PFSK-1 (cell line): ENCODE data around the gene SYNJ2.

Experiments
- FOXP2 ChIP-seq: optimal IDR thresholded peaks from 2 replicates; pipeline ENCODE3; 2011; ENCODE audit warnings: borderline replicate concordance, control low read depth, inconsistent platforms; ENCODE audit not compliant: insufficient read depth; ENCODE audit errors: extremely low read length, extremely low read depth
- POLR2AphosphoS5 ChIP-seq: IDR thresholded peaks from 2 replicates; pipeline ENCODE4 v1.6.1; 2012; ENCODE audit warnings: low read depth, mild to moderate bottlenecking, control low read depth, low read length, moderate library complexity
- SIN3A ChIP-seq: IDR thresholded peaks from 2 replicates; pipeline ENCODE4 v1.6.1; 2012; ENCODE audit warnings: mild to moderate bottlenecking, low read length, moderate library complexity, borderline replicate concordance; ENCODE audit not compliant: insufficient read depth
- TAF1 ChIP-seq: IDR thresholded peaks from 2 replicates; pipeline ENCODE4 v1.6.1; 2012; ENCODE audit warnings: low read length, control low read depth, borderline replicate concordance; ENCODE audit not compliant: insufficient read depth
- TF ChIP-seq, protein P1 (sequence below), 2 experiments: IDR thresholded peaks; 2 replicates each; pipeline versions ENCODE4 v1.6.1 to v1.8.0; 2011 to 2012; ENCODE audit warnings: low read depth in 2 of 2, low read length in 2 of 2, control low read depth in 1 of 2, inconsistent platforms in 1 of 2, mild to moderate bottlenecking in 1 of 2, moderate library complexity in 1 of 2; ENCODE audit not compliant: insufficient read depth in 1 of 2

Gene SYNJ2

DNA sequence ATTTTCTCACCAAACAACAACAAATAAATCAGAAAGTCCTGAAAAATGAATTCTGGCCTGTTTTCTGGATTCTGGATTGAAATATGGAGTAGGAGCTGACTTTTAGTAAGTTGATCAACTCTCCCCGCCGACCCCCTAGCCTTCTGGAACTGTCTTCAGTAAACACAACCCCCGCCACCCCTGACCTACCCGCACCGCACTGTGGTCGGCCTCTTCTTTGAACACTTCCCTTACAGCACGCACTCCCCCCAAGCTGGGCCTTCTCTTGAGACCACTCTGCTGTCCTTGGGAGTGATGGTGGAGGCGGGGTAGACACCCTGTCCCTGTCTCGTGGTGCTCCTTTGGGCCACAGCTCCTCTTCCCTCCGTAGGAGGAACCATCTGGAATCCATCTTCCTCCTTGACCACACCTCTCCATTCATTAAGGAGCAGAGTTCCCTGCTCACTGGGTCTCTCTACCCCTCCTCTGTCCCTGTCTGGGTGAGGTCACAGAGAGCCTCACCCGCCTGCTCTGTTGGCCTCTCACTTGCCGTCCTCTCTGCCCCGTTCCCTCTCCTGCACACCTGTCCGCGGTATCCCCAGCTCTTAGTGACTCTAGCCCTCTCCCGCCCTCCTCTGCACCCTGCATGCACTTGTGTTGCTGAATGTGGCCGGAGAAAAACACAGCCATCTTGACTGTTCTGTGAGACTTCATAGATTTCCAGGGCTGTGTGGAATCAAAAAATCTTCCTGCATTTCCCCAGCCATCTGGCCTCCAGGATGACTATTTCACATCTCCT lies 19.1 kb downstream of the SYNJ2 start:
- no peak for TF ChIP-seq TAF1
- TF ChIP-seq FOXP2 = no peak
- TF ChIP-seq, protein P1, sequence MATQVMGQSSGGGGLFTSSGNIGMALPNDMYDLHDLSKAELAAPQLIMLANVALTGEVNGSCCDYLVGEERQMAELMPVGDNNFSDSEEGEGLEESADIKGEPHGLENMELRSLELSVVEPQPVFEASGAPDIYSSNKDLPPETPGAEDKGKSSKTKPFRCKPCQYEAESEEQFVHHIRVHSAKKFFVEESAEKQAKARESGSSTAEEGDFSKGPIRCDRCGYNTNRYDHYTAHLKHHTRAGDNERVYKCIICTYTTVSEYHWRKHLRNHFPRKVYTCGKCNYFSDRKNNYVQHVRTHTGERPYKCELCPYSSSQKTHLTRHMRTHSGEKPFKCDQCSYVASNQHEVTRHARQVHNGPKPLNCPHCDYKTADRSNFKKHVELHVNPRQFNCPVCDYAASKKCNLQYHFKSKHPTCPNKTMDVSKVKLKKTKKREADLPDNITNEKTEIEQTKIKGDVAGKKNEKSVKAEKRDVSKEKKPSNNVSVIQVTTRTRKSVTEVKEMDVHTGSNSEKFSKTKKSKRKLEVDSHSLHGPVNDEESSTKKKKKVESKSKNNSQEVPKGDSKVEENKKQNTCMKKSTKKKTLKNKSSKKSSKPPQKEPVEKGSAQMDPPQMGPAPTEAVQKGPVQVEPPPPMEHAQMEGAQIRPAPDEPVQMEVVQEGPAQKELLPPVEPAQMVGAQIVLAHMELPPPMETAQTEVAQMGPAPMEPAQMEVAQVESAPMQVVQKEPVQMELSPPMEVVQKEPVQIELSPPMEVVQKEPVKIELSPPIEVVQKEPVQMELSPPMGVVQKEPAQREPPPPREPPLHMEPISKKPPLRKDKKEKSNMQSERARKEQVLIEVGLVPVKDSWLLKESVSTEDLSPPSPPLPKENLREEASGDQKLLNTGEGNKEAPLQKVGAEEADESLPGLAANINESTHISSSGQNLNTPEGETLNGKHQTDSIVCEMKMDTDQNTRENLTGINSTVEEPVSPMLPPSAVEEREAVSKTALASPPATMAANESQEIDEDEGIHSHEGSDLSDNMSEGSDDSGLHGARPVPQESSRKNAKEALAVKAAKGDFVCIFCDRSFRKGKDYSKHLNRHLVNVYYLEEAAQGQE (IDR thresholded peaks at IDR 0.05; ENCODE audit: insufficient read depth in 1 of 2, low read depth in 2 of 2, low read length in 2 of 2) = no peak
- TF ChIP-seq SIN3A = no peak
- TF ChIP-seq POLR2AphosphoS5 = no peak

DNA sequence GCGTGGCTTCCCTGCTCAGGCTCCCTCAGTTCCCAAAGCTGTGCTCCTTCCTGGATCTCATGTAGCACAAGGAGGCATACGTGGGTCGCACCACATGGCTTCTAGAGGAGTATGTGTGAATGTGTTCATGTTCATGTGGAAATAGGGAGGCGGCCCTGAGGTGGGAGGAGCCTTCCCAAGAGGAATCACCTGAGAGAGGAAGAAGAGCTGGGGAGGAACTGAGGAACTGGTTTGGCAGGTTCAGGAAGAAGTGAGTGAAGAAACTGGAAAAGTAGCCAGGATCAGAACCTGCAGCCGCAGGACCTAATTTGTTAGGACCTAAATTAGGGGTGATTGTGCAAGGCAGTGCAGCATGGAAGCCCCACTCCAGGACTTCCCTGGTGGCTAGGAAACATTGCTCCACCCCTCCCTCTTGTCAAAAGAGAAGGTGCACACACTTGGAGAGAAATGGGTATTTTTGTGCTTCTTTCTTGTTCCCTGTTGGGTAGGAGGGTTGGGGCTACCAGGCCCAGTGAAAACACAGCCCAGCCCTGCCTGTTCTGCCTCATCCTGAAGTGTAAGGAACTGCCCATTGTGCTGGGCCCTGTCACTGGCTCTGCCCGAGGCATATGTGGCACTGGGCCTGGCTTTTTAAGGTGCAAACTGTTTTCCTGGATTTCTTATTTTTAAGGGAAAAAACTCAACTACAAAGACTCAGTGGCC lies 20.7 kb downstream of the SYNJ2 start:
- no peak for TF ChIP-seq TAF1

- TF ChIP-seq SIN3A (no peak), TAF1 (no peak), FOXP2 (no peak), POLR2AphosphoS5 (no peak)
- TF ChIP-seq, protein P1 (IDR thresholded peaks at IDR 0.05; ENCODE audit: insufficient read depth in 1 of 2, low read depth in 2 of 2, low read length in 2 of 2) = no peak
Measured at GRCh38 chr6:158002951-158003853, 21.5 kb downstream of the SYNJ2 start.

DNA sequence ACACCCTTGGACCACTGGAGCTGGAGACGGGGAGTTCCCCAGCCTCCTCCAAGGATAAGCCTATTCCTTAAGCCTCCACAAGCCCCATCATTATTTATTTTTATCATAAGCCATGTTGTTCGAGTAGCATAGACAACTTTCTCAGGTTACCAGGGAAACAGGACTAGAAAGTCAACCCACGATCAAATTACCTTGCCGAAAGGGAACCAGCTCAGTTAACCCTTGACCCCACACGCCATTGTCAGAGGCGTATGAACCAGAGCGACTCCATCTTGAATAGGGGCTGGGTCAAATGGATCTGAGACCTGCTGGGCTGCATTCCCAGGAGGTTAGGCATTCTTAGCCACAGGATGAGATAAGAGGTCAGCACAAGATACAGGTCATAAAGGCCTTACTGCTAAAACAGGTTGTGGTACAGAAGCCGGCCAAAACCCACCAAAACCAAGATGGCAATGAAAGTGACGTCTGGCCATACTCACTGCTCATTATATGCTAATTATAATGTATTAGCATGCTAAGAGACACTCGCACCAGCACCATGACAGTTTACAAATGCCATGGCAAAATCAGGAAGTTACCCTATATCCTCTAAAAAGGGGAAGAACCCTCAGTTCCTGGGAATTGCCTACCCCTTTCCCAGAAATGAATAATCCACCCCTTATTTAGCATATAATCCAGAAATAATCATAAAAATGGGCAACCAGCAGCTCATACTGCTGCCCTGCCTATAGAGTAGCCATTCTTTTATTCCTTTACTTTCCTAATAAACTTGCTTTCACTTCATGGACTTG lies 22.4 kb downstream of the SYNJ2 start:
- TF ChIP-seq TAF1 = no peak
- TF ChIP-seq SIN3A = no peak
- TF ChIP-seq POLR2AphosphoS5 = no peak
- TF ChIP-seq, protein P1 (IDR thresholded peaks at IDR 0.05; ENCODE audit: insufficient read depth in 1 of 2, low read depth in 2 of 2, low read length in 2 of 2) = no peak
- TF ChIP-seq FOXP2 = no peak

GRCh38 chr6:158004701-158005095 lies 23.0 kb downstream of the SYNJ2 start:
- no peak for TF ChIP-seq POLR2AphosphoS5
- TF ChIP-seq FOXP2 = no peak
- TF ChIP-seq, protein P1 (IDR thresholded peaks at IDR 0.05; ENCODE audit: insufficient read depth in 1 of 2, low read depth in 2 of 2, low read length in 2 of 2) = no peak
- TF ChIP-seq SIN3A = no peak
- no peak for TF ChIP-seq TAF1
